Mesothelial cell of epicardium (in vitro differentiated cells): Measurements from ENCODE around the gene BAIAP2L1. TPM values are rescaled to one million over a fixed set of nuclear protein-coding genes. Genes with fewer than 3 reads are reported as not detected.

Experiments
- DNase-seq, 2 experiments: peaks; one replicate each; pipeline ENCODE4 v3.0.0; 2021; ENCODE audit warnings: low spot score in 2 of 2; ENCODE audit not compliant: unreplicated experiment in 2 of 2
- H3K27ac Mint-ChIP-seq: 2 replicates; pipeline ENCODE4 v1.8.0; 2021; ENCODE audit warnings: mixed read lengths
- H3K27me3 Mint-ChIP-seq: 2 replicates; pipeline ENCODE4 v1.8.0; 2021; ENCODE audit warnings: low read depth, mixed read lengths
- H3K36me3 Mint-ChIP-seq: 2 replicates; pipeline ENCODE4 v1.8.0; 2021; ENCODE audit warnings: mixed read lengths
- H3K4me1 Mint-ChIP-seq: 2 replicates; pipeline ENCODE4 v1.8.0; 2021; ENCODE audit warnings: mixed read lengths
- H3K4me3 Mint-ChIP-seq: 2 replicates; pipeline ENCODE4 v1.8.0; 2021; ENCODE audit warnings: mild to moderate bottlenecking, moderate library complexity, mixed read lengths
- H3K9me3 Mint-ChIP-seq: 2 replicates; pipeline ENCODE4 v1.8.0; 2021; ENCODE audit warnings: mixed read lengths
- CTCF ChIP-seq: fragments of 200-600 bp; sonication (generic); IDR thresholded peaks from one replicate; pipeline ENCODE4 v1.5.0; 2021; ENCODE audit warnings: antibody characterized with exemption; ENCODE audit not compliant: unreplicated experiment
- total RNA-seq: library from RNA; stranded (reverse); gene quantifications from 3 replicates; pipeline ENCODE4 v1.2.1, GENCODE V29; 2021

BAIAP2L1 gene
- total RNA-seq, 1 donor from 2014 or later, result 27.2 TPM

- no peaks in the 10 kb centered on the region for H3K9me3 Mint-ChIP-seq
- no peak overlapping the region for H3K4me3 Mint-ChIP-seq
- H3K27me3 Mint-ChIP-seq, result no peaks in the 10 kb centered on the region
- no peak for TF ChIP-seq CTCF
- no peaks in the 10 kb centered on the region for H3K4me1 Mint-ChIP-seq
- no peak for DNase-seq
- H3K36me3 Mint-ChIP-seq, result peaks cover 13% of the 10 kb centered on the region
- no peak overlapping the region for H3K27ac Mint-ChIP-seq
Measured at GRCh38 chr7:98346515-98347069, 54.3 kb downstream of the BAIAP2L1 start.

GRCh38 chr7:98341106-98341505 is 59.8 kb downstream of the BAIAP2L1 start:
- no peak for DNase-seq
- Mint-ChIP-seq H3K27me3 (no peaks in the 10 kb centered on the region), H3K27ac (no peak overlapping the region), H3K4me3 (no peak overlapping the region), H3K36me3 (peaks cover 12% of the 10 kb centered on the region), H3K9me3 (peaks cover 7% of the 10 kb centered on the region), H3K4me1 (no peaks in the 10 kb centered on the region)
- no peak for TF ChIP-seq CTCF

- H3K27ac Mint-ChIP-seq, result no peak overlapping the region
- H3K9me3 Mint-ChIP-seq, result peaks cover 7% of the 10 kb centered on the region
- no peaks in the 10 kb centered on the region for H3K4me1 Mint-ChIP-seq
- DNase-seq, result no peak
- peaks cover 10% of the 10 kb centered on the region for H3K36me3 Mint-ChIP-seq
- H3K4me3 Mint-ChIP-seq, result no peak overlapping the region
- no peaks in the 10 kb centered on the region for H3K27me3 Mint-ChIP-seq
- TF ChIP-seq CTCF, result no peak
Measured at GRCh38 chr7:98339043-98339442, 61.8 kb downstream of the BAIAP2L1 start.

GRCh38 chr7:98338441-98338840 is 62.4 kb downstream of the BAIAP2L1 start:
- Mint-ChIP-seq H3K4me3 (no peak overlapping the region), H3K27me3 (no peaks in the 10 kb centered on the region), H3K36me3 (peaks cover 10% of the 10 kb centered on the region), H3K27ac (no peak overlapping the region), H3K4me1 (no peaks in the 10 kb centered on the region), H3K9me3 (peaks cover 7% of the 10 kb centered on the region)
- no peak for DNase-seq
- no peak for TF ChIP-seq CTCF

GRCh38 chr7:98335411-98335977 is 65.4 kb downstream of the BAIAP2L1 start:
- DNase-seq, result no peak
- peaks cover 22% of the 10 kb centered on the region for H3K9me3 Mint-ChIP-seq
- TF ChIP-seq CTCF, result no peak
- no peak overlapping the region for H3K27ac Mint-ChIP-seq
- no peaks in the 10 kb centered on the region for H3K4me1 Mint-ChIP-seq
- no peaks in the 10 kb centered on the region for H3K27me3 Mint-ChIP-seq
- peaks cover 27% of the 10 kb centered on the region for H3K36me3 Mint-ChIP-seq
- no peak overlapping the region for H3K4me3 Mint-ChIP-seq
